WI38 (cell line): ENCODE data around the gene GRIA4.
"Not testable (repeated sequence)": the region's sequence is repeated elsewhere in the genome, so short reads cannot be mapped to it uniquely, and the experiment has no call there.

Source experiments
- H3K4me3 ChIP-seq: 2 replicates; pipeline ENCODE4 v1.5.1; 2011; ENCODE audit warnings: low read depth, mild to moderate bottlenecking, control low read depth, low read length
- TF ChIP-seq, protein P1 (sequence below): IDR thresholded peaks from 2 replicates; pipeline ENCODE4 v1.5.1; 2012; ENCODE audit warnings: low read depth, mild to moderate bottlenecking, control low read depth, low read length

Gene GRIA4

GRCh38 chr11:105989124-105989523, 379.3 kb downstream of the GRIA4 start:
- TF ChIP-seq, protein P1, sequence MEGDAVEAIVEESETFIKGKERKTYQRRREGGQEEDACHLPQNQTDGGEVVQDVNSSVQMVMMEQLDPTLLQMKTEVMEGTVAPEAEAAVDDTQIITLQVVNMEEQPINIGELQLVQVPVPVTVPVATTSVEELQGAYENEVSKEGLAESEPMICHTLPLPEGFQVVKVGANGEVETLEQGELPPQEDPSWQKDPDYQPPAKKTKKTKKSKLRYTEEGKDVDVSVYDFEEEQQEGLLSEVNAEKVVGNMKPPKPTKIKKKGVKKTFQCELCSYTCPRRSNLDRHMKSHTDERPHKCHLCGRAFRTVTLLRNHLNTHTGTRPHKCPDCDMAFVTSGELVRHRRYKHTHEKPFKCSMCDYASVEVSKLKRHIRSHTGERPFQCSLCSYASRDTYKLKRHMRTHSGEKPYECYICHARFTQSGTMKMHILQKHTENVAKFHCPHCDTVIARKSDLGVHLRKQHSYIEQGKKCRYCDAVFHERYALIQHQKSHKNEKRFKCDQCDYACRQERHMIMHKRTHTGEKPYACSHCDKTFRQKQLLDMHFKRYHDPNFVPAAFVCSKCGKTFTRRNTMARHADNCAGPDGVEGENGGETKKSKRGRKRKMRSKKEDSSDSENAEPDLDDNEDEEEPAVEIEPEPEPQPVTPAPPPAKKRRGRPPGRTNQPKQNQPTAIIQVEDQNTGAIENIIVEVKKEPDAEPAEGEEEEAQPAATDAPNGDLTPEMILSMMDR = no peak
- no peak overlapping the region for H3K4me3 ChIP-seq

DNA sequence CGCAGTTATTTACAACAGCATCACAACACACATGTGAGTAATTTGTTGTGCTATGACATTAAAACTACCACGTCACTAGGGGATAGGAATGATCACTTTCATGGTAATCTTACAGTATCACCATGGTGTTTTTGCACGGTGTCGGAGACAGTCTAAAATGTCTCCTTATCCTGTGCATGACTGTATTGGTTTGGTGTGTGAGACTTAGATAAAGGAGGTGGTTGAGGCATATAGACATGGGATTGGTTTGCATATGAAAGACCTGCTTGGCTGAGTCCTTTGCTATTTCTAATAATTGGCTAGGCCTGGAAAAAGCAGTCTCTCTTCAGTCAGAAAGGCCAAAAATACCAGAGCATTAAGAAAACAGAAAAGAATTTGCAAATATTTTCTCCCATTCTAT, 382.0 kb downstream of the GRIA4 start:
- TF ChIP-seq, protein P1 = no peak
- H3K4me3 ChIP-seq = no peak overlapping the region

DNA sequence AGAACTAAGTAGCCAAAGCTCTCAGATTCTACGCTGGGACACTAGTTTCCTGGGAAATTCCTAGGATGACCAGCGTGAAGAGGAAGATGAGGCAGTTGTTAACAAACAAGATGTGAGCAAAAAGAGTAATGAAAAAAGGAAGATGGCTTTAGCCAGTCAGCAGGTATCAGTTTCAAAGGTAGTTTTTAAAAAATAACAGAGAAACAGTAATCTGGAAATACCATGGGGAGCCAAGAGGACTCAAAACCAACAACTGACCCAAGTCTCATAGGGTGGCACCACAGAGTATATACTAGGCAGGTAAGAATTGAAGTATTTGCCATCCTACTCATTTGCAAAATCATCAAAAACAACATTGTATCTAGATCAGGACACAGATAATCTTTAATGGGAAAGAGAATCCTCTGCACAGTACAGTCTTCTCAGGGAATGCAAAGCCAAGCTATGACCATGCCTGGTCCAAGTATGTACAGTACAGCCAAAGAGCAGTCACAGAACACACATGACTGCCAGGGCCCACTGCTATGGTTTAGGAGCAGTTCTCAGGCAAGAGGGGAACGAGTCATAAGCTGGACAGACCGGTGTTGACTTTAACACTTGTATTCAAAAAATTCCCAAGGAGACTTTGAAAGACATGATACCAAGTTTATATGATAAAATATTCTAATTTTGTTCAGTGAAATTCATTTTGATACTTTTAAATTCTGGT, 391.6 kb downstream of the GRIA4 start:
- H3K4me3 ChIP-seq = no peak overlapping the region
- TF ChIP-seq, protein P1 = no peak

DNA sequence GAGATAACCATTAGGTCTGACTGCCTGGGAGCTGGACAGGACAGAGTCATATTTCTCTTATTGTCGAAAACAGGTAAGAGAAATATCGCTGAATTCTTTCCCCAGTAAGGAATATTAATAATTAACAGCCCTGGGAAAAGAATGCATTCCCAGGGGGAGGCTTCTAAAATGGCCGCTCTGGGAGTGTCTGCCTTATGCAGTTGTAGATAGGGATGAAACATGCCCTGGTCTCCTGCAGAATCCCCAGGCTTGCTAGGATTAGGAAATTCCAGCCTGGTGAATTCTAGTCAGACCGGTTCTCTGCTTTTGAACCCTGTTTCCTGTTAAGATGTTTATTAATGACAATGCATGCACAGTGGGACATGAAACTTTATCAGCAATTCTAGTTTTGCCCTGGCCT, 393.2 kb downstream of the GRIA4 start:
- not testable (repeated sequence) for H3K4me3 ChIP-seq

DNA sequence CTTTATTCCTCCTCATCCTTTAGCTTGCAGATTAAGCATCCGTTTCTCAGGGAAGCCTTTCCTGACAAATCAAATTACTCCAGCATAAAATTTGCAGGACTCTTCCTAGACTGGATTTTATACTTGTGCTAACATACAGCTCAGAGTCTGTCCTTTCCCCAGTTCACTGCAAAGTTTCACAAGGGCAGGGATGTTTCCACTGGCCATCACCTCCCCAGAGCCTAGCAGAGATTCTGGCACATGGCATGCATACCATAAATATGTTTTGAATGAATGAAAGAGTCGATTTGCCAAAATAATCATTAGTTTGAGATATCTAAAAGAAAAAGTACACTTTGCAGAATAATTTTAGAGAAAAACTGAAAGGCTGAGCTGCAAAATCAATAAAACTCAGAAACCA, 401.6 kb downstream of the GRIA4 start:
- TF ChIP-seq, protein P1 = no peak

DNA sequence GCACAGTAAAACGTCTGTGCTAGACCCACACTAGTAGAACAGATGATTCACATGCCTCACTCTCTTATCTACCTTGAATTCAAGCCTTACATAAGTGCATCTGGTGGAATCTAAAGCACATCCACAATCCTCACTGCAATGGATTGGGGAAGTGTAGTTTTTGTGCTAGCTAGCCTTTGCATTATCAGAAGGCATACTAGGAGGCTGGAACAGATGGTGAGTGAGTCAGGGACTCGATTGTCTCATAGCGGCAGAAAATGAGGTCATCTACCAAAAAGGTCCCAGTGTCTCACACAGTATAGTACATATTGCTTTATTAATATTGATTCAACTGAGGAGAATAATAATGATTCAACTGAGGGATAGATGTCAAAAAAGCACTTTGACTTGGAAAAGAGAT, 402.9 kb downstream of the GRIA4 start:
- TF ChIP-seq, protein P1 = no peak
- H3K4me3 ChIP-seq = no peak overlapping the region

More for the DNA sequence above, 401.6 kb downstream of the GRIA4 start:
- H3K4me3 ChIP-seq = no peak overlapping the region

- H3K4me3 ChIP-seq = no peak overlapping the region
- TF ChIP-seq, protein P1 = no peak
Observed at GRCh38 chr11:106014035-106014434, 404.2 kb downstream of the GRIA4 start.

DNA sequence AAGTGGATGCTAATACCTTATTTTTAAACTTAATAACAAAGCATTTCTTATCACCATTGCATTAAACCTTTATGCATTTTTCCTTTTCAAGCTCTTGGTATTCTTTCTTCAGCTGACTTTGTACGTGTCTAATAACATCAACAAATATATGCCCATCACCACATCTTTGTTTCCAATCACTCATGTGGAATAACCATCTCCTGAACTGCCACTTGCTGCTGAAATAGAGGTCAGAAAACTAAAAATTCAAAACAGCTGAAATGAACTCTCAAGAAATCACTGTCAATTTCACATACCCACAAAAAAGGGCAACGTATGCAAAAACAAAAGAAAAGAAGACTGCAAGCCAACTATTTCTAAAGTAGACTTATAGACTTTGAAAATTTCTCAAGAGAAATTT, 404.7 kb downstream of the GRIA4 start:
- no peak overlapping the region for H3K4me3 ChIP-seq

More for the DNA sequence above, 404.7 kb downstream of the GRIA4 start:
- TF ChIP-seq, protein P1 = no peak
